ENCODE results near the gene ZMYM2. TPM values are rescaled to one million over a fixed set of nuclear protein-coding genes. Genes with fewer than 3 reads are reported as not detected.
A peak's percentile ranks its signal among the peaks of the same experiment; 100 is the strongest.

The ZMYM2 gene
- total RNA-seq, 1 donor from 2014 or later: 48.2 TPM

DNA sequence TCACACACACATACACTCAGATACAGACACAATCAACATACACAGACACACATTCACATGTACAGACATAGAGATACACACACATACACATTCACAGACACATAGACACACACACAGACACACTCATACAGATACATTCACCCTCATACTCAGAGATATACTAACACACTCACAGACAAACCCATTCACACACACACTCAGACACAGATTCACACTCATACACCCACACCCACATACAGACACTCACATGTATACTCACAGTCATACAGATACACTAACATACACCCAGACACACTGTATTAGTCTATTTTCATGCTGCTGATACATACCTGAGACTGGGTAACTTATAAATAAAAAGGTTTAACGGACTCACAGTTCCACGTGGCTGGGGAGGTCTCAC lies 171.5 kb downstream of the ZMYM2 start:
- no peak overlapping the region for H3K27ac ChIP-seq (replicated peaks)
- H3K9me3 ChIP-seq (replicated peaks): no peaks in the 10 kb centered on the region
- no peaks in the 10 kb centered on the region for H3K36me3 ChIP-seq
- H3K4me3 ChIP-seq: no peak overlapping the region
- TF ChIP-seq, protein P1, sequence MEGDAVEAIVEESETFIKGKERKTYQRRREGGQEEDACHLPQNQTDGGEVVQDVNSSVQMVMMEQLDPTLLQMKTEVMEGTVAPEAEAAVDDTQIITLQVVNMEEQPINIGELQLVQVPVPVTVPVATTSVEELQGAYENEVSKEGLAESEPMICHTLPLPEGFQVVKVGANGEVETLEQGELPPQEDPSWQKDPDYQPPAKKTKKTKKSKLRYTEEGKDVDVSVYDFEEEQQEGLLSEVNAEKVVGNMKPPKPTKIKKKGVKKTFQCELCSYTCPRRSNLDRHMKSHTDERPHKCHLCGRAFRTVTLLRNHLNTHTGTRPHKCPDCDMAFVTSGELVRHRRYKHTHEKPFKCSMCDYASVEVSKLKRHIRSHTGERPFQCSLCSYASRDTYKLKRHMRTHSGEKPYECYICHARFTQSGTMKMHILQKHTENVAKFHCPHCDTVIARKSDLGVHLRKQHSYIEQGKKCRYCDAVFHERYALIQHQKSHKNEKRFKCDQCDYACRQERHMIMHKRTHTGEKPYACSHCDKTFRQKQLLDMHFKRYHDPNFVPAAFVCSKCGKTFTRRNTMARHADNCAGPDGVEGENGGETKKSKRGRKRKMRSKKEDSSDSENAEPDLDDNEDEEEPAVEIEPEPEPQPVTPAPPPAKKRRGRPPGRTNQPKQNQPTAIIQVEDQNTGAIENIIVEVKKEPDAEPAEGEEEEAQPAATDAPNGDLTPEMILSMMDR (IDR thresholded peaks at IDR 0.05; ENCODE audit: borderline replicate concordance): no peak
- intact Hi-C loops (cut with micrococcal nuclease): no loop called here
- H3K27me3 ChIP-seq (ENCODE audit: low read depth): peaks cover 62% of the 10 kb centered on the region
- no peak for DNase-seq
- H3K4me1 ChIP-seq: peaks cover 53% of the 10 kb centered on the region

DNA sequence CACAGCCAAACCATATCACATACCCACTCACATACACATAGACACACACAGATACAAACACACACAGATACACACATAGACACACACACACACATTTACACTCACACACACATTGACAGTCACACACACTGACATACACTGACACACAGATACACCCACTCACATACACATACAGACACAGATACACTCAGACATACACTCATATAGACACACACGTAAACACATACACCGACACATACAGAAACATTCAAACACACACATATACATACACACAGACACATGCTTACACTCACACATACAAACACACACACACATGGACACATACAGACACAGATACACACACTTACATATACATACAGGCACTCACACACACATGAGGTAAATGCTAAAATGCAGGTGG lies 172.1 kb downstream of the ZMYM2 start:
- peaks cover 68% of the 10 kb centered on the region for H3K27me3 ChIP-seq (ENCODE audit: low read depth)

DNA sequence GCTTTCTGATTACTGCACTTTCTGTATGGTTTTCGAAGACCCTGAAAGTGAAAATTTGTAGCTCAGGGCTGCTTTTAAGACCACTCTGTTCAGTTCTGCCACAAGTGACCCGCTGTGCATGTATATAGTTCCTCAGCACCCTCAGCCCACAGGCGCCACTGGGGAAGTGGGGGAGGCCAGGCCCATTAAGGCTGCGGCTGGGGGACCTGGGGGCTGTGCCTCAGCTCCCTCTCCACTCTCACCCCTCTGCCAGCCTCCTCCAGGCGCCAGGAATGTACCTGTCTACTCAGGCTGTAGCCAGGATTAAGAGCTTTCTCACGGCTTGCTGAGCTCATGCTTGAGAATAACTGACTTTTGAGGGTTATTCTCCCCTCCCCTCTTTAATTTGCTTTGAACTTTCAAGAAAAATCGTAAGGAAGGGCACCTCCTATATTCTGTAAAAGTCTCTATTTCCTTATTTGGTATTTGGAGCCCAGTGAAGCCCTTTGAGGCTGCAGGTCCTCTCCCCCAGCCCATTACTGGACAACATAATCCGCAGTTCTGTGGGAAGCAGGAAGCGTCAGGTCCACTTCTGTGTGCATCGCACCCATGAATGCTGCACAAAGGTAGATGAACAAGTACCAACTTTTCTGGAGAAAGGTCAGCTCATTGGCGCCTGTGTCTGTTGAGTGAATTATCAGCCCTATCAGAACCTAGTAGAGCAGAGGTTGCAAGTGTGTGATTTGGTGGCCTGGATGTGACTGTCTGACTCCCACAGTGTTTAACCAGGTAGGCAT lies 172.7 kb downstream of the ZMYM2 start:
- peaks cover 41% of the 10 kb centered on the region for H3K4me1 ChIP-seq
- H3K27me3 ChIP-seq (ENCODE audit: low read depth): peaks cover 74% of the 10 kb centered on the region
- TF ChIP-seq, protein P1 (IDR thresholded peaks at IDR 0.05; ENCODE audit: borderline replicate concordance): no peak
- intact Hi-C loops (cut with micrococcal nuclease): no loop called here
- H3K36me3 ChIP-seq: no peaks in the 10 kb centered on the region
- H3K9me3 ChIP-seq (replicated peaks): no peaks in the 10 kb centered on the region
- DNase-seq: no peak
- H3K4me3 ChIP-seq: no peak overlapping the region
- peak overlapping the region; percentile 23 for H3K27ac ChIP-seq (replicated peaks)

More for the DNA sequence above, 172.1 kb downstream of the ZMYM2 start:
- no peak overlapping the region for H3K27ac ChIP-seq (replicated peaks)
- intact Hi-C loops (cut with micrococcal nuclease): no loop called here
- peaks cover 46% of the 10 kb centered on the region for H3K4me1 ChIP-seq
- H3K36me3 ChIP-seq: no peaks in the 10 kb centered on the region
- H3K4me3 ChIP-seq: no peak overlapping the region
- H3K9me3 ChIP-seq (replicated peaks): no peaks in the 10 kb centered on the region
- DNase-seq: no peak
- TF ChIP-seq, protein P1 (IDR thresholded peaks at IDR 0.05; ENCODE audit: borderline replicate concordance): no peak

DNA sequence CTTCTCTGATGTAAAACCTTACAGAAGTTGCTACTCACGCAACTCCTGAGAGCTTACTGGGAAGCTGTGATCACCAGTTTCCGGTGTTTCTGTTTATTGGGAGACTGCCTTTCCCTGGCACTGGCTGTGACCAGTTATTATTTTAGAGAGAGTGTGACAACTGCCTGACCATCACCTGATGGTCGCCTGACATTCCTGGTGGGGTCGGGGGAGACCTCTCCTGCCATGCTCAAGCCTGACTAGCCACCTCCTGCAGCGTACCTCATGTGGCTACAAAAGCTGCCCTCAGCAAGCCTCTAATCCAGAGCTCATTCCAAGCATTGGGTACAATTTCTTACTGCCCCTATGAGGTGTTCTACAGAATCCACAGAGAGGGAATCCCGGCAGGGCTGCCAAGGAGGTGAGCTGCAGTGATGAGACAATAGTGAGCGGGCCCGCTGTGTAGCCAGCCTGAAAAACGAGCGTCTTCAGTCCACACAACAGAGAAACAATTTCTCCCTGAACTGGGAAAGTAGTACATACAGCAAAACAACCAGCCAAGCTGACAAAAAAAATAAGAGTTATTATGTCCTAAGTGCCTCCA lies 173.6 kb downstream of the ZMYM2 start:
- H3K4me1 ChIP-seq: peaks cover 39% of the 10 kb centered on the region
- peak overlapping the region; percentile 23 for H3K27ac ChIP-seq (replicated peaks)
- intact Hi-C loops (cut with micrococcal nuclease): no loop called here
- no peak for DNase-seq
- H3K27me3 ChIP-seq (ENCODE audit: low read depth): peaks cover 77% of the 10 kb centered on the region
- H3K36me3 ChIP-seq: no peaks in the 10 kb centered on the region
- no peaks in the 10 kb centered on the region for H3K9me3 ChIP-seq (replicated peaks)
- H3K4me3 ChIP-seq: no peak overlapping the region
- TF ChIP-seq, protein P1 (IDR thresholded peaks at IDR 0.05; ENCODE audit: borderline replicate concordance): no peak

DNA sequence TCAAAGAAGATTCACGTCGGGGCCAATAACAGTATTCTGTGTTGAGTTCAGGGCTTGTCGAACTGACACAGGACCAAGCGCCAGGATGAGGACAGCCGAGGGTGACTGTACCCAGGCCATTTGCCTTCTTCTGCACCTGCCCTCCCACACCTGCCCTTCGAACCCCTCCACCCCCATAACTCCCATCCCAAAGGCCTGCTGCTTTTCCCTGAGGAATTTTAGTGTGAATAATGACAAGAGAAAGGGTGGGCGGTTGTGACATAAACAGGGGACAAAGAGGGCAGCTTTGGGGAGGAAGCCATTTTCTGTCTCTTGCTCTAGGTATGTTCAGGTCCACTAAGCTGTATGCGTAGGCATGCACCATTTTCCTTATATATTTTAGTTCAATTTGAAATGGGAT lies 176.2 kb downstream of the ZMYM2 start:
- H3K27ac ChIP-seq (replicated peaks): no peak overlapping the region
- no peaks in the 10 kb centered on the region for H3K36me3 ChIP-seq
- H3K4me1 ChIP-seq: peaks cover 48% of the 10 kb centered on the region
- DNase-seq: no peak
- intact Hi-C loops (cut with micrococcal nuclease): no loop called here
- TF ChIP-seq, protein P1 (IDR thresholded peaks at IDR 0.05; ENCODE audit: borderline replicate concordance): no peak
- H3K9me3 ChIP-seq (replicated peaks): no peaks in the 10 kb centered on the region
- H3K4me3 ChIP-seq: no peak overlapping the region
- H3K27me3 ChIP-seq (ENCODE audit: low read depth): peaks cover 67% of the 10 kb centered on the region
